HepG2 (cell line): ENCODE results near the gene GPS1. TPM values are rescaled to one million over a fixed set of nuclear protein-coding genes. Genes with fewer than 3 reads are reported as not detected.

Experiments
- ARNT ChIP-seq: fragments of 450-650 bp; IDR thresholded peaks from 2 replicates; pipeline ENCODE4 v1.6.1; 2017
- ATF1 ChIP-seq: IDR thresholded peaks from 2 replicates; pipeline ENCODE4 v1.6.1; 2016; ENCODE audit warnings: mild to moderate bottlenecking, control low read depth
- DPF2 ChIP-seq: sonication (generic); formaldehyde crosslinking; IDR thresholded peaks from 2 replicates; pipeline ENCODE4 v1.4.0; 2020; ENCODE audit warnings: mild to moderate bottlenecking, low read depth, missing genetic modification reagents, borderline replicate concordance
- GATAD1 ChIP-seq: IDR thresholded peaks from 2 replicates; pipeline ENCODE4 v1.6.1; 2016; ENCODE audit warnings: missing genetic modification reagents, missing compliant biosample characterization
- JDP2 ChIP-seq: sonication (generic); formaldehyde crosslinking; IDR thresholded peaks from 2 replicates; pipeline ENCODE4 v1.8.1; 2022; ENCODE audit warnings: missing genetic modification reagents, borderline replicate concordance
- KAT7 ChIP-seq: IDR thresholded peaks from 2 replicates; pipeline ENCODE4 v1.6.1; 2018; ENCODE audit warnings: borderline replicate concordance, missing compliant biosample characterization
- PRDM10 ChIP-seq: sonication (generic); formaldehyde crosslinking; IDR thresholded peaks from 2 replicates; pipeline ENCODE4 v1.4.0; 2020; ENCODE audit warnings: low read depth, missing genetic modification reagents
- RFXANK ChIP-seq: IDR thresholded peaks from 2 replicates; pipeline ENCODE4 v1.6.1; 2016
- SNAI1 ChIP-seq: sonication (generic); formaldehyde crosslinking; IDR thresholded peaks from 2 replicates; pipeline ENCODE4 v1.5.0; 2020; ENCODE audit warnings: mild to moderate bottlenecking, missing genetic modification reagents, borderline replicate concordance
- SP1 ChIP-seq, 2 experiments: fragments of 450-650 bp in 1 of 2; sonication (generic) in 1 of 2; formaldehyde crosslinking in 1 of 2; IDR thresholded peaks; 2 replicates each; pipeline versions ENCODE4 v1.4.0 to v1.6.1; 2016 to 2020; ENCODE audit warnings: missing genetic modification reagents in 1 of 2
- TARDBP ChIP-seq: sonication (generic); formaldehyde crosslinking; IDR thresholded peaks from 2 replicates; pipeline ENCODE4 v1.8.0; 2022; ENCODE audit warnings: mild to moderate bottlenecking, missing genetic modification reagents
- ZNF337 ChIP-seq: sonication (generic); formaldehyde crosslinking; IDR thresholded peaks from 2 replicates; pipeline ENCODE4 v1.5.1; 2020; ENCODE audit warnings: missing genetic modification reagents, low read depth, mild to moderate bottlenecking, borderline replicate concordance
- ZNF350 ChIP-seq: sonication (generic); formaldehyde crosslinking; IDR thresholded peaks from 2 replicates; pipeline ENCODE4 v1.4.0; 2020; ENCODE audit warnings: mild to moderate bottlenecking, low read depth, missing genetic modification reagents, borderline replicate concordance
- ZNF510 ChIP-seq: sonication (generic); formaldehyde crosslinking; IDR thresholded peaks from 2 replicates; pipeline ENCODE4 v1.4.0; 2020; ENCODE audit warnings: low read depth, mild to moderate bottlenecking, missing genetic modification reagents
- polyA plus RNA-seq, 8 experiments: library from polyadenylated mRNA; depleted of rRNA in 3 of 8; stranded (reverse) in 7 of 8; unstranded in 1 of 8; fragments of >200 nt; fragmentation: Illumina TruSeq in 4 of 8; extraction: Trizol in 4 of 8; gene quantifications; 2 replicates each; pipeline versions ENCODE4 v1.2.1 to v1.2.3, GENCODE V29; 2011 to 2016; ENCODE audit warnings: low read depth in 4 of 8, missing spikeins in 1 of 8, mixed read lengths in 1 of 8; ENCODE audit not compliant: insufficient read depth in 1 of 8
- total RNA-seq, 5 experiments: library from RNA; depleted of rRNA; stranded (reverse); fragments of >200 nt; fragmentation: Illumina TruSeq; extraction: Trizol; gene quantifications; 2 replicates each; pipeline ENCODE4 v1.2.3, GENCODE V29; 2016; ENCODE audit warnings: low read depth in 1 of 5
- TF ChIP-seq, protein P1 (sequence below): IDR thresholded peaks from 2 replicates; pipeline ENCODE4 v1.6.1; 2016; ENCODE audit warnings: missing biosample characterization, missing genetic modification reagents, low read depth
- TF ChIP-seq, protein P2 (sequence below): sonication (generic); formaldehyde crosslinking; IDR thresholded peaks from 2 replicates; pipeline ENCODE4 v1.5.0; 2020; ENCODE audit warnings: mild to moderate bottlenecking, missing genetic modification reagents, borderline replicate concordance

The GPS1 gene
- total and polyA plus RNA-seq, 2 of the 13 experiments (the other 11 are each of a cell fraction or from before 2014, with no cell fraction given) = 124 to 128 TPM

DNA sequence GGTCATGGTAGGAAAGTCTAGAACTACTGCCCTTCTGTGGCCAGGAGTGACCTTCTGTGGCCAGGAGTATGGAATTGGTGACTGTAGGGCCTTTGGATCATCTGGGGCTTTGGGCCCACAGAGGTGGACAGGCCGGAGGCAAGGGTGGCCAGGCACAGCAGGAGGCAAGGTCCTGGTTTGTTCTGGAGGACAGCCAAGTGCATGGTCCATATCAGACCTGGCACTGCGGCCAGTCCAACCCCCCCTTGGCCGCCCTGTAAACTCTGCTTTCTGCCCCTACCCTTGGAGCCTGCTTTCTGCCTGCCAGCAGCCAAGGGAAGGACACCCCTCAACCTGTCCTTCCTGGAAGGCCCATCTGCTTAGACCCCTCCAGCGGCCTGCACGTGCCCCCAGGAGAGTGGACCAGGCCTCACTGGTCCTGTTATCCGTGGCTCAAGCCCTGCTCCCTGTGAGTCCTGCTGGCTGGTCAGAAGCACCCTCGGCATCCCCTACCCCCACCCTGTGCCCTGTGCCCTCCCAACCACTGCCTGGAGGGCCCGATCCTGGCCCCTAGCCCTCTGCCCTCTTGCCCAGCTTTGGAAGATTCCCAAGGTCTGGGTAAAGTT, 11.9 kb upstream of the GPS1 start (continued):
- TF ChIP-seq PRDM10 = 0 out of 2 replicates have a peak, but pooled peaks have one; percentile 19
- TF ChIP-seq ARNT = no peak
- TF ChIP-seq, protein P1, sequence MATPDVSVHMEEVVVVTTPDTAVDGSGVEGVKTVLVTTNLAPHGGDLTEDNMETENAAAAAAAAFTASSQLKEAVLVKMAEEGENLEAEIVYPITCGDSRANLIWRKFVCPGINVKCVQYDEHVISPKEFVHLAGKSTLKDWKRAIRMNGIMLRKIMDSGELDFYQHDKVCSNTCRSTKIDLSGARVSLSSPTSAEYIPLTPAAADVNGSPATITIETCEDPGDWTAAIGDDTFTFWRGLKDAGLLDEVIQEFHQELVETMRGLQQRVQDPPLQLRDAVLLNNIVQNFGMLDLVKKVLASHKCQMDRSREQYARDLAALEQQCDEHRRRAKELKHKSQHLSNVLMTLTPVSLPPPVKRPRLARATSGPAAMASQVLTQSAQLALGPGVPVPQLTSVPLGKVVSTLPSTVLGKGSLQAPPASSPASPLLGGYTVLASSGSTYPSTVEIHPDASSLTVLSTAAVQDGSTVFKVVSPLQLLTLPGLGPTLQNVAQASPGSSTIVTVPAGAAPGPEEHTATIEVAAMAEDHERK (CRISPR knock-in tag) = no peak
- TF ChIP-seq ZNF337 = no peak
- no peak for TF ChIP-seq TARDBP (CRISPR knock-in tag)
- TF ChIP-seq SP1 (IDR thresholded peaks at IDR 0.05) = no peak
- TF ChIP-seq SP1 (CRISPR knock-in tag; IDR thresholded peaks at IDR 0.05) = no peak
- no peak for TF ChIP-seq GATAD1
- TF ChIP-seq SNAI1 (CRISPR knock-in tag) = no peak
- TF ChIP-seq ZNF350 (CRISPR knock-in tag) = 0 out of 2 replicates have a peak, but pooled peaks have one; percentile 41
- TF ChIP-seq, protein P2, sequence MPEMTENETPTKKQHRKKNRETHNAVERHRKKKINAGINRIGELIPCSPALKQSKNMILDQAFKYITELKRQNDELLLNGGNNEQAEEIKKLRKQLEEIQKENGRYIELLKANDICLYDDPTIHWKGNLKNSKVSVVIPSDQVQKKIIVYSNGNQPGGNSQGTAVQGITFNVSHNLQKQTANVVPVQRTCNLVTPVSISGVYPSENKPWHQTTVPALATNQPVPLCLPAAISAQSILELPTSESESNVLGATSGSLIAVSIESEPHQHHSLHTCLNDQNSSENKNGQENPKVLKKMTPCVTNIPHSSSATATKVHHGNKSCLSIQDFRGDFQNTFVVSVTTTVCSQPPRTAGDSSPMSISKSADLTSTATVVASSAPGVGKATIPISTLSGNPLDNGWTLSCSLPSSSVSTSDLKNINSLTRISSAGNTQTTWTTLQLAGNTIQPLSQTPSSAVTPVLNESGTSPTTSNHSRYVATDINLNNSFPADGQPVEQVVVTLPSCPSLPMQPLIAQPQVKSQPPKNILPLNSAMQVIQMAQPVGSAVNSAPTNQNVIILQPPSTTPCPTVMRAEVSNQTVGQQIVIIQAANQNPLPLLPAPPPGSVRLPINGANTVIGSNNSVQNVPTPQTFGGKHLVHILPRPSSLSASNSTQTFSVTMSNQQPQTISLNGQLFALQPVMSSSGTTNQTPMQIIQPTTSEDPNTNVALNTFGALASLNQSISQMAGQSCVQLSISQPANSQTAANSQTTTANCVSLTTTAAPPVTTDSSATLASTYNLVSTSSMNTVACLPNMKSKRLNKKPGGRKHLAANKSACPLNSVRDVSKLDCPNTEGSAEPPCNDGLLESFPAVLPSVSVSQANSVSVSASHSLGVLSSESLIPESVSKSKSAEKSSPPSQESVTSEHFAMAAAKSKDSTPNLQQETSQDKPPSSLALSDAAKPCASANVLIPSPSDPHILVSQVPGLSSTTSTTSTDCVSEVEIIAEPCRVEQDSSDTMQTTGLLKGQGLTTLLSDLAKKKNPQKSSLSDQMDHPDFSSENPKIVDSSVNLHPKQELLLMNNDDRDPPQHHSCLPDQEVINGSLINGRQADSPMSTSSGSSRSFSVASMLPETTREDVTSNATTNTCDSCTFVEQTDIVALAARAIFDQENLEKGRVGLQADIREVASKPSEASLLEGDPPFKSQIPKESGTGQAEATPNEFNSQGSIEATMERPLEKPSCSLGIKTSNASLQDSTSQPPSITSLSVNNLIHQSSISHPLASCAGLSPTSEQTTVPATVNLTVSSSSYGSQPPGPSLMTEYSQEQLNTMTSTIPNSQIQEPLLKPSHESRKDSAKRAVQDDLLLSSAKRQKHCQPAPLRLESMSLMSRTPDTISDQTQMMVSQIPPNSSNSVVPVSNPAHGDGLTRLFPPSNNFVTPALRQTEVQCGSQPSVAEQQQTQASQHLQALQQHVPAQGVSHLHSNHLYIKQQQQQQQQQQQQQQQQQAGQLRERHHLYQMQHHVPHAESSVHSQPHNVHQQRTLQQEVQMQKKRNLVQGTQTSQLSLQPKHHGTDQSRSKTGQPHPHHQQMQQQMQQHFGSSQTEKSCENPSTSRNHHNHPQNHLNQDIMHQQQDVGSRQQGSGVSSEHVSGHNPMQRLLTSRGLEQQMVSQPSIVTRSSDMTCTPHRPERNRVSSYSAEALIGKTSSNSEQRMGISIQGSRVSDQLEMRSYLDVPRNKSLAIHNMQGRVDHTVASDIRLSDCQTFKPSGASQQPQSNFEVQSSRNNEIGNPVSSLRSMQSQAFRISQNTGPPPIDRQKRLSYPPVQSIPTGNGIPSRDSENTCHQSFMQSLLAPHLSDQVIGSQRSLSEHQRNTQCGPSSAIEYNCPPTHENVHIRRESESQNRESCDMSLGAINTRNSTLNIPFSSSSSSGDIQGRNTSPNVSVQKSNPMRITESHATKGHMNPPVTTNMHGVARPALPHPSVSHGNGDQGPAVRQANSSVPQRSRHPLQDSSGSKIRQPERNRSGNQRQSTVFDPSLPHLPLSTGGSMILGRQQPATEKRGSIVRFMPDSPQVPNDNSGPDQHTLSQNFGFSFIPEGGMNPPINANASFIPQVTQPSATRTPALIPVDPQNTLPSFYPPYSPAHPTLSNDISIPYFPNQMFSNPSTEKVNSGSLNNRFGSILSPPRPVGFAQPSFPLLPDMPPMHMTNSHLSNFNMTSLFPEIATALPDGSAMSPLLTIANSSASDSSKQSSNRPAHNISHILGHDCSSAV (CRISPR knock-in tag) = no peak
- TF ChIP-seq ZNF510 (CRISPR knock-in tag) = no peak
- no peak for TF ChIP-seq RFXANK (CRISPR knock-in tag)
- no peak for TF ChIP-seq KAT7 (CRISPR knock-in tag)
- no peak for TF ChIP-seq JDP2 (CRISPR knock-in tag)
- no peak for TF ChIP-seq ATF1 (CRISPR knock-in tag)
- TF ChIP-seq DPF2 (CRISPR knock-in tag) = peak; percentile 76; the same call in 1 of the 2 replicates
